Effector memory CD4-positive, alpha-beta T cell (primary cell): ENCODE results near the gene ZNF692.

Experiments
- DNase-seq, 3 donors: peaks; one replicate each; pipeline ENCODE4 v3.0.0-alpha.2; 2020
- H3K27ac ChIP-seq: 2 replicates; pipeline ENCODE4 v1.7.0; 2013; ENCODE audit warnings: mild to moderate bottlenecking, low read length, moderate library complexity; ENCODE audit not compliant: insufficient read depth, poor library complexity, severe bottlenecking
- H3K27me3 ChIP-seq: replicated peaks from 2 replicates; pipeline ENCODE4 v1.7.0; 2013; ENCODE audit warnings: mild to moderate bottlenecking, low read length; ENCODE audit not compliant: insufficient read depth, control insufficient read depth, poor library complexity, severe bottlenecking
- H3K36me3 ChIP-seq: 2 replicates; pipeline ENCODE4 v1.7.0; 2013; ENCODE audit warnings: mild to moderate bottlenecking, low read length, moderate library complexity; ENCODE audit not compliant: control insufficient read depth, insufficient read depth
- H3K4me1 ChIP-seq: 2 replicates; pipeline ENCODE4 v1.7.0; 2013; ENCODE audit warnings: low read length, mild to moderate bottlenecking; ENCODE audit not compliant: control insufficient read depth, insufficient read depth, poor library complexity, severe bottlenecking
- H3K4me3 ChIP-seq: 2 replicates; pipeline ENCODE4 v1.7.0; 2013; ENCODE audit warnings: low read length, low read depth, mild to moderate bottlenecking; ENCODE audit not compliant: insufficient read depth, poor library complexity, severe bottlenecking
- H3K9me3 ChIP-seq: 2 replicates; pipeline ENCODE4 v1.7.0; 2013; ENCODE audit warnings: mild to moderate bottlenecking, low read length, moderate library complexity; ENCODE audit not compliant: control insufficient read depth

ZNF692 gene

DNA sequence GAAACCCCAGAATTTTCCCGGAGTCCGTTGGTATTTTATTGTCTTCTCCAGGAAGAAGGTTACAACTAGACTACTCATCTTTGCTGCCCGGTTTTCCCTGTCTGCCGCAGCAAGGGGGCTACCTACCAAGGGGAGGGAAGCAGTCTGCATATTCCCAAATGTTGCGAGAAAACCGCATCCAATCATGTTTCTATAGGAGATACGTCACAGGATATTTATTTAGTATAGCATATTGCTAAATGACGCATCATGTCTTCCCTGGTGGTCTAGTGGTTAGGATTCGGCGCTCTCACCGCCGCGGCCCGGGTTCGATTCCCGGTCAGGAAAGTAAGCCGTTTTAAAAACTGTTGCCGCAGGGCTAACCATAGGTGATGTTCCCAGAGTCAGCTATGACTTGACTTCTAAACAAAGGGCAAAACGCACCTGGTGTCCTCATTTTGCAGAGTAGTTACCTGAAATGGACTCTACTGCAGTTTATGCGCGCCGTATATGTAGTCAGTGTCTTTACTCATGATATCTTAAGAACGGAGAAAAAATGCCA is 15.2 kb upstream of the ZNF692 start:
- Histone ChIP-seq H3K36me3 (no peaks in the 10 kb centered on the region), H3K9me3 (no peaks in the 10 kb centered on the region), H3K27ac (peak overlapping the region; percentile 78), H3K27me3 (no peaks in the 10 kb centered on the region), H3K4me3 (peak overlapping the region; percentile 94), H3K4me1 (no peaks in the 10 kb centered on the region)
- peak; percentile 73 to 77 (median 74) for DNase-seq

GRCh38 chr1:248873409-248873992 is 14.6 kb upstream of the ZNF692 start:
- peak; percentile 79 to 93 (median 86) for DNase-seq
- H3K9me3 ChIP-seq: no peaks in the 10 kb centered on the region
- H3K4me3 ChIP-seq: peak overlapping the region; percentile 94
- H3K27me3 ChIP-seq: no peaks in the 10 kb centered on the region
- peak overlapping the region; percentile 78 for H3K27ac ChIP-seq
- no peaks in the 10 kb centered on the region for H3K4me1 ChIP-seq
- H3K36me3 ChIP-seq: no peaks in the 10 kb centered on the region

DNA sequence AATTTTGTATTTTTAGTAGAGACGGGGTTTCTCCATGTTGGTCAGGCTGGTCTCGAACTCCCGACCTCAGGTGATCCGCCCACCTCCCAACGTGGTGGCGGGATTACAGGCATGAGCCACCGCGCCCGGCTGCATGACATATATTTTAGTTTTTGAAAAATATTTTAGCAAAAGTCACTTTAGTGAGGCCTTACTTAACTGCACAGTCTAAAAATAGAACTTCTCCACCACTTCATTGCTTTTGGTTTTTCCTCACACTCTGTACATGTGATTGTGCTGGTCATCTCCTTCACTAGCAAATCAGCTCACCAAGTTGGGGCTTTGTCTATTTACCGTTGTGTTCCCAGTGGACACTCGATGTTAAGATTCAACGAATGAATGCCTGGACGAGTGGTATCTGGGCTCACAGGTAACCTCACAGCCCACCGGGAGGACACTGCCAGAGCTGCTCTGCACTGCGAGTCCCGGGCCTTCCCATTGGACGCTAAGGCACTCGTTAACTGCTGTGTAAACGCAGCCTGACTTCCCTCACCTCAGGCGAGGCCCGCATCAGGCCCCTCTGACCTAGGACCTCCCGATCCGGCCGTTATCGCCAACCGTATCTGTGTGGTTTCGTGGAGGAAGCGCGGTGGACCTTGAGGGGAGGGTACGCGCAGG is 14.0 kb upstream of the ZNF692 start:
- H3K27ac ChIP-seq: peak overlapping the region; percentile 78
- no peaks in the 10 kb centered on the region for H3K36me3 ChIP-seq
- H3K4me3 ChIP-seq: peak overlapping the region; percentile 94
- peak in 2 of 3 donors; percentile 15 to 38 for DNase-seq
- H3K4me1 ChIP-seq: no peaks in the 10 kb centered on the region
- no peaks in the 10 kb centered on the region for H3K27me3 ChIP-seq
- H3K9me3 ChIP-seq: no peaks in the 10 kb centered on the region

DNA sequence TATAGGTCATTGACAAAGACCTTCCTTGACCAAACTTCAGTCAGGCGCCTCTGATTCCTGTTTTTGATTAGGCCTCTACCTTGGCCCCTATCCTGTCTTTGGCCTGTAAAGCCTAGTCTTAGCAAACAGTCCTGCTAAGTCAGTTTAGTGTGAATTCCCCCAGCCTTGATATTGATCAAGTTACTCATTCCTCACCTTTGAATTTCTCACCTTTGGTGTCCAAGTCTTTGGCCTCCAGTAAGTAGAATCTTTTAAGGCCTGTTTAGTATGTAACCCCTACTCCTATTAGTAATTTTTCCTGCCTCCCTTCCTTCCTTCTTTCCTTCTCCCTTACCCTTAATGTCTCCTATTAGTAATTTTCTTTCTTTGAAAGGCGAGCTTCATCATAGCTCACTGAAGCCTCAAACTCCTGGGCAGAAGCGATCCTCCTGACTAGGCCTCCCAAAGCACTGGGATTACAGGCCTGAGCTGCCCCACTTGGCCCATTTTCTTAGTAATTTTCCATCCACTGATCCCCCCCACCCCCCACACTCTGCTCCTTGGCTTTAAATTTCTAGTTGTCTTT is 13.0 kb upstream of the ZNF692 start:
- DNase-seq: no peak
- H3K36me3 ChIP-seq: no peaks in the 10 kb centered on the region
- H3K9me3 ChIP-seq: no peaks in the 10 kb centered on the region
- H3K27ac ChIP-seq: no peak overlapping the region
- H3K4me3 ChIP-seq: no peak overlapping the region
- H3K4me1 ChIP-seq: no peaks in the 10 kb centered on the region
- no peaks in the 10 kb centered on the region for H3K27me3 ChIP-seq

- peak overlapping the region; percentile 65 for H3K4me3 ChIP-seq
- H3K4me1 ChIP-seq: peaks cover 18% of the 10 kb centered on the region
- no peaks in the 10 kb centered on the region for H3K27me3 ChIP-seq
- H3K9me3 ChIP-seq: no peaks in the 10 kb centered on the region
- H3K27ac ChIP-seq: peak overlapping the region; percentile 66
- H3K36me3 ChIP-seq: no peaks in the 10 kb centered on the region
- peak; percentile 70 to 77 (median 71) for DNase-seq
These were observed 4.4 kb upstream of the ZNF692 start for GRCh38 chr1:248862998-248863881.

- Histone ChIP-seq H3K27ac (peak overlapping the region; percentile 66), H3K27me3 (no peaks in the 10 kb centered on the region), H3K4me1 (peaks cover 24% of the 10 kb centered on the region), H3K36me3 (no peaks in the 10 kb centered on the region), H3K9me3 (no peaks in the 10 kb centered on the region), H3K4me3 (peak overlapping the region; percentile 65)
- no peak for DNase-seq
These were observed 3.8 kb upstream of the ZNF692 start for GRCh38 chr1:248862695-248862997.

DNA sequence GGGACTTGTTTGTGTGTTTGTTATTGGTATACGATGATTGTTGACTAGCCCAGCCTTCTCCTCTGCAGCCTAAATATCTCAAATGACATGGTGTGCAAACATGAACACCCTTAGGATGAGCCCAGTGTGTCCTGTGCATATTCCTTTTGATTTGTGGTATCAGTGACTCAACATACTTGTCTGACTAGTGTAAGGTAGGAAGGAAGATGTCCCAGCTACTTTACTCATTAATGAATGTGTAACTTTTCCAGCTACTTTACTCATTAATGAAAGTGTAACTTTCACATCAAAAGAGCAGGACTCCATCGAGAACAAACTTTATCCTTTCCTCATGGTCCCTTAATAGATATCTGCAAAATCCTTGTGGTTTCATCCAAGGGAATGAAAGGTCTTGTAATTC is 2.7 kb upstream of the ZNF692 start:
- Histone ChIP-seq H3K4me1 (peaks cover 31% of the 10 kb centered on the region), H3K4me3 (peak overlapping the region; percentile 3), H3K36me3 (no peaks in the 10 kb centered on the region), H3K27ac (no peak overlapping the region), H3K27me3 (no peaks in the 10 kb centered on the region), H3K9me3 (no peaks in the 10 kb centered on the region)
- no peak for DNase-seq

DNA sequence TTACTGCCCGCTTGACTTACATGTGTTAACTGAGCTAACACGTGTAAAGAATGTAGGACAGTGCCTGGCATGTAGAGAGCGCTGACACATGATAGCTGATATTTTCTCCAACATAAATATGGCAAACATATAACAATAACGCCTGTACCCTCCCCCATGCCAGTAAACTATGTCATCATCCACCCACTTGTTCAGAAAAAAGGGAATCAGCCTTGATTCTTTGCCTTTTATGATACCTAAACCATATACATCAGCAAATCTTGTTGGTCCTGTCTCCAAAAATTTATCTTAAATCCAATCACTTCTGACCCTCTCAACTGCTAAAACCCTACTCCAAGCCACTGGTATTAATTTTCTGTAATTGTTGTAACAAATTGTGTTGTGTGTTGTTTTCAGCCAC is 1.1 kb upstream of the ZNF692 start:
- Histone ChIP-seq H3K4me1 (peaks cover 31% of the 10 kb centered on the region), H3K36me3 (no peaks in the 10 kb centered on the region), H3K9me3 (no peaks in the 10 kb centered on the region), H3K4me3 (no peak overlapping the region), H3K27ac (no peak overlapping the region), H3K27me3 (no peaks in the 10 kb centered on the region)
- DNase-seq: no peak

- Histone ChIP-seq H3K36me3 (no peaks in the 10 kb centered on the region), H3K4me1 (peaks cover 26% of the 10 kb centered on the region), H3K27me3 (no peaks in the 10 kb centered on the region), H3K4me3 (peak overlapping the region; percentile 53), H3K9me3 (no peaks in the 10 kb centered on the region), H3K27ac (peak overlapping the region; percentile 73)
- peak in 2 of 3 donors; percentile 9 to 21 for DNase-seq
These were observed 592 bp downstream of the ZNF692 start for GRCh38 chr1:248858096-248858890.
